HG02943 (cell line): ENCODE measurements around the gene CDKN2B-AS1.

ENCODE experiments used
- ATAC-seq: cut with Tn5 transposase; IDR thresholded peaks from one replicate; pipeline ENCODE4 v1.9.1; 2021; ENCODE audit warnings: mild to moderate bottlenecking, low read depth, moderate library complexity; ENCODE audit not compliant: unreplicated experiment

CDKN2B-AS1 gene

DNA sequence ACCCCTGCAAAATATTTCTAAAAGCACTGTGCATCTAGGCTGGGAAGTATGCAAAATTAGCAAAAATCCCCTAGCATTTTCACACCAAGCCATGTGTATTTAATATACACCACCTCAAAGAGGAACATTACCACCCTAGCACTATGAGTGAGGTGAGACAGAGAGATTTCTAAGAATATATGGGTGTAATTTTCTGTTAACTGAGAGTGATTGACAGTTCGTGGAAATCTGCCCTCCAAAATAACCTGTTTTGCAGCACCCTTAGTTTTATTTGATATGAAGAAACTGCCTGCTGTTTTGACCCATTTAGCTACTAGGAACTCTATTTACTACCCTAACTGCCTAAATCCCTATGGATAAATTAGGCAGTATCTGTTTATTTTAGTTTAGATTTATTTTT is 78.8 kb downstream of the CDKN2B-AS1 start:
- ATAC-seq: no peak

DNA sequence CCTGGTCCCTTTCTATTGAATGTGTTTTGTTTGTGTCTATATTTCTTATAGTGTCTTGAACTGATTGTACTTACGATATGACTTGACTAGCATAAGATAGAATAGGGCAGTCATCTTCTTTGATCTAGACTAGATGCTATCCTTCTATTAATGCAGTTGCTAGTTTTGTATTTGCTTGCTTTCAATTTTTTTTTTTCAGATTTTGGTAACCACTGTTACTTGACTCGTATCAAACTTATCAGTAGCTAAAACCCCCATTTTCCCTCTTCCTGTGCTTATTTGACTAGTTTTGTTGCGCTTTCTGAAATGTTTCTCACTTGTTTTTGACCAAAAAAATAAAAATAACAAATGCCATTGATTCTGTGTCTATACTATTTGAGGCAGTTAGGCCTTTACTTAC is 83.5 kb downstream of the CDKN2B-AS1 start:
- no peak for ATAC-seq

DNA sequence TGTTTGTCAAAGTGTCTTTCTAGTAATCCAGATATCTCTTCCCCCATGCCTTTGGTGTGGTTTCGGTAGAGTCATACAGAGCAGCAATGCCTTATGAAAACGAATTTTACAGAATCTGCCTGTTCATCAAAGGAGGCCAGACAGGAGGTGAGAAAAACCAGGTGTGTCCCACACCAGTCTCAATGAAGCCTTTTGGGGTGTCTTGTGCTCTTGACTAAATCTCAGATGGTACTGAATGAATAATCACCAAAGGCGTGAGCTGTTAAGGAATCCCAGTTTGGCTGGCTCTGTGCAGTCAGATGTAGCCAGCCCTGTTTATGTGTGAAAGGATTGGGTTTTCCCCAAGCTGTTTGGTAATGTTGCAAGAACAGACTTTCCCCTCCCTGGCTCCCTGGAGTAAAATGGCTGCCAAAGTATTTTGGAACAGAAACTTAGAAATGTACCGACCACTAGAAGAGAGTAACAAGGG is 85.3 kb downstream of the CDKN2B-AS1 start:
- ATAC-seq: no peak

DNA sequence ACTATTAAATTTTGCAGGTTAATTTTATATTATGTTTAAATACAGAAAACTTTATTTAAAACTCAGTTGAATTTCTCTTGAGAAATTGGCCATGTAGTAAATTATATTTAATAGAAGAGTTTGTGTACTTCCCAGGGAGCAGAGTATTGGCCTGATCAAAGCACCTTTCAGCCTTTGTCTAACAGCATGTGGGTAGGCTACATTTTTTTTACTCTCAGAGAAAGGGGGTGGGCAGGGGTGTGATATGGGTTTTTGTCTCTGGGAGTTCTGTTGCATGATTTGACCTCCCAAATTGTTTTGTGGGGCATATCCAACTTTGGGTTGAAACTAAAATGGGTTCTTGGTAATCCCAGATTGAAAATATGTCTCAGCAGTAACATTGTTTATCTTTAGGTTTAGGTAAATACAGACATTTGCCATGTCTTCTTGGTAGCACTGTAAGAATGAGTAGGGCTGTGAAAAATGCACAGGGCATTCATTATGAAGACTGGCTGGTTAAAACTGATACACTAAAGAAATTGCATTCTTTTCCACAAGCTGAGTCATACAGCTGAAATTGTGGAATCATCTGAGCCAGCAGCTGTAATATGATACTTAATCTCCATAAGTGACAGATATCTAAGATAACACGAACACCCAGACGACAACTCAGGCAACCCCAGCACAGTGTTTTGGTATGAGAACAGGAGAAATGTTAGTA is 89.9 kb downstream of the CDKN2B-AS1 start:
- no peak for ATAC-seq

DNA sequence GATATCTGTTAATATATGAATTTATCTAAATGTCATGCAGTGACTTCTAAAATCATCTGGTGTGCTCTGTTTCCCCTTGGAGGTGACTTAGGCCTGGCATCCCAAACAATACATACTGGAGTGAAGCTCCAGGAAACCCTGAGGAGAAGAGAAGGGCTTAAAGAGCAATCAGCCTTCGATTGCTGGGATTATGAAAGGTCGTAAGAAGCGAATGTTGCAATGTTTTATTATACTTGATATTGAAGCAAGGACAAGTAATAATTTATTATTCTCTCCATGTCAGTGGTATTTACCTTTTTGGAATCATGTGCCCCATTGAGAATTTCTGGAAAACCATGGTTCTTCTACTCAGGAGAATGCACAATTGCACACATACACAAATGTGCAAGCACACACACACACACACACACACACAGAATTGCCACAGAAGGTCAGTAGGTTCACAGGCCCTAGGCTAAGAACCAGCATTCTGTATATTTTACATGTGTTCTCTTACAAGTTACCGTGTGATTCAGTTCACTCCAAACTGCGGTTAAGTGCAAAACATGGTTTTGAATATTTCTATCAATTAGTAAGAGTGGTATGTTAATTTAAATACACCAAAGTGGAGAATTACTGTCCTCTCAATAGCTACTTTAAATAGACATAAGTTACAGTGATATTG is 93.6 kb downstream of the CDKN2B-AS1 start:
- no peak for ATAC-seq

DNA sequence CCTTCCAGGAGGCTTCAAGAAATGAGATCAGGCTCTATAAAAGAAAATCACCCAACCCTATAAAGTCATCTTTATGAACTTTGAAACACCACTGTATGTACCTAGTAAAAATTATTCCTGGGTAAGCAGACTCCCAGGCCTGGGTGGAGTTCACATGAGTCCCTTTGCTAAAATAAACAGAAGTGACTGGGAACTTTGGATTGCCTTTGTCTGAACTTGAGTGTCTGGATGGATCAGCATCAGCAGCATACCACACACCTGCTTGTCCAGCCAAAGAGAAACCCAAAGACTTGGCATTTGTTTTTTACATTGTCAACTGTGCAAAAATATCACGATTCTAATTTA is 94.1 kb downstream of the CDKN2B-AS1 start:
- ATAC-seq: no peak

DNA sequence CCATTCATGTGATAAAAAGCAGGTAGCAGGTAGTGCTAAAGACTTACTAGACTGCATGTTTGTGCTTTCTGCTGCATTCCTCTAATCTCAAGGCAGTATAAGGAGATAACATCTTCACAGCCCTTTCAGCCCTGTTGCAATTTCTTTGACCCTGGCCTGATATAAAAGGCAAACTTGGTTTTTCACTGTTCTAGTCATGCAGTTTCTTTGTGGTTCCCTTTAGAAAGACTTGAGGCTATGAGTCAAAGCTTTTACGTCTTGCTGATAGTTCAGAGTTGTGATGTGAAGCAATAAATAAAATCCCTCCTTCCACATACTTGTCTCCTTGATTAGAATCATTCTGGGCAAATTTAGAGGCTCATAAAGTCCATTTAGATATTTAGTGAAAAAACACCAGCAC is 103.1 kb downstream of the CDKN2B-AS1 start:
- ATAC-seq: no peak

DNA sequence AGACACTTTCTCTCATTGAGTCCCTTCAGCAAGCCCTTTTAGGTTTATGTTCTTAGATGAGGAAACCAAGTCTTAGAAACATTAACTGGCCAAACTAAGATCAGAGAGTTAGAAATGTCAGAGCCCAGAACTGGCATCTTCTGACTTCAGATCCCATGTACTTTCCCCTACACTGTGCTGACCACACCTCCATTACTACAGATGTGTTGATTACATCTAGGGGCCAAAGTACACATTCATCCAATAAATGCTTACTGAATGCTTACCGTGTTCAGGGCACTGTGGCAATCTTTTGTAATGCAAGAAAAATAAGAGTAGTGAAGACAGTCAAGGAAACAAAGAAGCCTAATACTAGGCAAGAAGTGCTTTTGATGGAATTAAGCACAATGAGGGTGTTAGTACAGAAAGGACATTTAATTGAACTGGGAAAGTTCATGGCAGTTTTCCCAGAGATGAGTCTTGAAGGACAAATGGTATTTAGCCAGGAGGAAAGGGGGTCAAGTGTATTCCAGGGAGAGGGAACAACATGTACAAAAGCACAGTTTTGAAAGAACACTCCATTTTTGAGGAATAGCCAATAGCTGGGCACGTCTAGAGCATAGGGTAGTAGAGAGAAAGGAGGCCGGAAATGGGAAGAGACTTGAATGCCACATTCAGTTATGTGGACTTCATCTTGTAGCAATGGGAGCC is 104.2 kb downstream of the CDKN2B-AS1 start:
- ATAC-seq: no peak

DNA sequence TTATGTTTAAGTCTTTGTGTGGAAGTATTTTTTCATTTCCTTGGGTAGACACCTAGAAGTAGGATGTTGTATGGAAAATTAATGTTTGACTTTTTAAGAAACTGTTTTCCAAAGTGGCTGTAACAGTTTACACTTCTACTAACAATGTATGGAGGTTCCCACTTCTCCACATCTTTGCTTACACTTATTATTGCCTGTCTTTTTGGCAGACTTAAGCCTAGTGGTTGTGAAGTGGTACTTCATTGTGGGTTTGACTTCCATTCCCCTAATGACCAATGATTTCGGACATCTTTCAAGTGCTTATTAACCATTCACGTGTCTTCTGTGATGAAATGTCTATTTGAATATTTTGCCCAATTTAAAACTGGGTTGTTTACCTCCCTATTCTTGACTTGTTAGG is 106.0 kb downstream of the CDKN2B-AS1 start:
- ATAC-seq: no peak

DNA sequence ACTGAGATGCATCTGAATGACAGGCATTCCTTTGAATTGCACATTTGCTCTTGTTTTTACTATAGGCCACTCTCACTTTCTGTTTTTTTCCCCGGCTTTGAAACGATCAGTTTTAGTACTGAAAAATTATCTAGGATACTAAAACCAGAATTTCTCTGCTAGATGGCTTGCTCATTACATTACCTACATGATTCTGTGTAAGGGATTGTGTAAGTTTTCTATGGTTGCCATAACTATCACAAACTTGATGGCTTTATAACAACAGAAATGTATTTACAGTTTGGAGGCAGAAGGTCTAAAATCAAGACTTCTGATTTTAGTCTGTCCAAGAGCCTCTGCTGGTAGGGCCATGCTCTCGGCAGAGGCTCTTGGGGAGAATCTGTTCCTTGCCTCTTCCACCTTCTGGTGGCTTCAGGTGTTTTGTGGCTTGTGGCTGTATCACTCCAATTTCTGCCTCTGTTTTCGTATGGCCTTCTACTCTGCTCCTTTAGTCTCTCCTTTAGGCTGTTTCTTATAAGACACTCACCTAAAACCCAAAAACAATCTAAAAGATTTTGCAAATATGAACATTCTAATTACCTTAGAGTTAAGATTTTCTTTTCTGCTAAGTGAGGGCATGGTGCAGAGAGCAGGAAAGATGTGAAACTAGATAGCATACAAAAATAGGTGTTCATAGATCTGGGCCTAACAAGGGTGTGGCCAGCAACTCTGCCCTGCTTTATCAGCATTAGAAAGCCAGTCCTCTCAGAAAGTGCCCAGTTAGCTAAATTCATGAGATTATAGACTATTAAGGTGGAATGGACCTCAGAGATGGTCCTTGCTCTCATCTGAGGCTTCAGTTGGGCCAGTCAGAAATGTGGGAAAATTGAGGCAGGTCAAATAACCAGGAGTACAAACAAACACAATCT is 107.8 kb downstream of the CDKN2B-AS1 start:
- ATAC-seq: no peak

DNA sequence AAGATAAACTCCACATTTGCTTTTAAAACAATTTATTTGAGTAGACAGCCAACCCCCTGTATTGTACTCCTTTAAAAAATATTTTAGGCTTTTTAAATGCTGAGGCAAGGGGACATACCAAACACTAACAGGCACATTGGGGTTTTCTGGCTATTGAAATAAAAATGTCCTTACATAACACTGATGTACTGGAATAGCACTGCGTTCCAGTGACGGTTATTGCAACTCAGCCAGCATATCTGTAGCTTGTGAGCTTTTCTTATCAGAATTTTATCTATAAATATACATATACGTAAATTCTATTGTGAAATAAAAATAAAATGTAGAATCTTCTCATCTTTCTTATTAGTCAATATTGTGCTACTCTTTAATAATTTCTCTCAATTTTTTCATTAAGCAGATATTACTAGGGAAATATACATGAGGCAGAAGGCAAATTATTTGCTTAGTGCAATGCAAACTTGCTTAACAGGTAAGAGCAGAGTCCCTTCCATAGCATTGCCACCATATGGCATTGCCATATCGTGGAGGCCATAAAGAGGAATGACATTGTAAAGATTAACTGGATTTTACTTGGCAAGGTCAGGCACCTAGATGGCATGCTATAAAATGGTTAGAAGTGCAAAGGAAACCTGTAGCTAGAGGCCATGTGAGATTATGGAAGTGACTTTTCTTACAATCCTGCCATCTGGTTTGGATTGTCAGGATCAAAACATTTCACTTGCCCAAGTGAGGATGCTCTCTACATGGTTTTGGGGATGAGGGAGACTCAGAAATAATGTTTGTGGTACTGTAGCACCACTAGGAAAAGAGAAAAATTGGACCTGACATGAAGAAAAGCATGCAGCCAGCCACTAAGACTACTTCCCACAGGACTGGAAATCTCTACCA is 109.3 kb downstream of the CDKN2B-AS1 start:
- ATAC-seq: no peak

DNA sequence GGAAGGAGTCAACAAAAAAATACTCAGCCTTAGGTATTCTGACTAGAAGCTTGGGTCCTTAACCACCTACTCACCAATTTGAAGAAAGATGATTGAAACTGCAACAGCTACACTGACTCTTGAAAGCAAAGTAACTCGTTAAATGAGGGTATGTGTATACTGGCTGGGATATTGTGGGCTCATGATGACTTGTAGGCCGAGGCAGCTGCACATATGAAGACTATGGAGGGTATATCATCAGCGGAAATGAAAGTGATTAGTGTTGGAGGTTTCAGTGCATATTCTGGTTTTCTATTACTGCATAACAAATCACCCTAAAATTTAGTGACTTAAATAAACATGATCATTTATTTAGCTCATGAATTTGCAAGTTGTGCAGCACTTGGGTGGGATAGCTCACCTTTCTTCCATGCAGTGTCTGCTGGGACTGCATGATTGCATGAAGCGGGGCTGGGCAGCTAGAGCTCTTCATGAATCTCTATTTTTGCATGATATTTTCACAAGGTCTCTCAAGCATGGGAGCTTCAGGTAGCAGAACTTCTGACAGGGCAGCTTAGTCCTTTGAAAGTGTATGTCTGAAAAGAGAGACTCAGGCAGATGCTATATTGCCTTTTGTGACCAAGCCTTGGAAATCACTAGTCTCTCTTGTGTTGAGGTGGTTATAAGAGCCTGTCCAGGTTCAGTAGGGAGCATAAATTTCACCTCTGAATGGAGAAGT is 110.6 kb downstream of the CDKN2B-AS1 start:
- ATAC-seq: peak; percentile 95

DNA sequence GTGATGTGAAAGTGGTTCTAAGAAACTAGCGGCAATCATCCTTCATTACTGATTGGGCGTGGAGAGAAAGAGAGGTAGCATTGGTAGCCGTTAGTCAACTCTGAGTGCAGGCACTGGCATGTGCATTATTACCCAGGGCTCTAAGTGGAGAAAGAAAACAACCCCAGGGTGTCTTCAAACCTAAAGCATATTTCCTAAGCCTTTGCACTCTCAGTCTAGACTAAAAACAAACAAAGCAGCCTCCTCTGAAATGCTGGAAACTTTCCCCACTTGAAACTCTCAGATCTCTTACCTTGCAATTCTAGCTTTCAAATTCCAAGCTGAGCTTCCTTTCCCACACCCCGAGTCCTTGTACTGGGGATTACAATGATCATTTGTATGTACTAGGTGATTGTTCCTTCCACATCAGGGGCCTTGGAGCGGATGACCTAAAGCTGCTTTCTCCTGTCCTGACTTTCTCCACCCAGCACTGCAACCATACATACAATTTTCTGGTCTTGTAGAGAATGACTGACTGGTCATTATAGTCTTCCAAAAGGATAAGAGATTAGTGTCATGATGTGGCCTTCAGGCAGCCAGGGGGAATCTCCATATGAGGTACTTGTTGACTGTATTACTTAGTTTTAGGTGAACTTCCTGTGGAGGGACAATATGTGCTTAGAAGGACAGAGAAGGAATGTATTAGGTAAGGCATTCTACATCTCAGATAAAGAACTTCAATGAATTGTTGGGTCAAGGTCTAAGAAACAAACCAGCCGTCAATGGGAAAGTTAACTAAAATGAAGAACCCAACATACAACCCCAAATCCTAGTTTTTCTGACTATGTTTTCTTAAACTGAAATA is 112.8 kb downstream of the CDKN2B-AS1 start:
- ATAC-seq: no peak

DNA sequence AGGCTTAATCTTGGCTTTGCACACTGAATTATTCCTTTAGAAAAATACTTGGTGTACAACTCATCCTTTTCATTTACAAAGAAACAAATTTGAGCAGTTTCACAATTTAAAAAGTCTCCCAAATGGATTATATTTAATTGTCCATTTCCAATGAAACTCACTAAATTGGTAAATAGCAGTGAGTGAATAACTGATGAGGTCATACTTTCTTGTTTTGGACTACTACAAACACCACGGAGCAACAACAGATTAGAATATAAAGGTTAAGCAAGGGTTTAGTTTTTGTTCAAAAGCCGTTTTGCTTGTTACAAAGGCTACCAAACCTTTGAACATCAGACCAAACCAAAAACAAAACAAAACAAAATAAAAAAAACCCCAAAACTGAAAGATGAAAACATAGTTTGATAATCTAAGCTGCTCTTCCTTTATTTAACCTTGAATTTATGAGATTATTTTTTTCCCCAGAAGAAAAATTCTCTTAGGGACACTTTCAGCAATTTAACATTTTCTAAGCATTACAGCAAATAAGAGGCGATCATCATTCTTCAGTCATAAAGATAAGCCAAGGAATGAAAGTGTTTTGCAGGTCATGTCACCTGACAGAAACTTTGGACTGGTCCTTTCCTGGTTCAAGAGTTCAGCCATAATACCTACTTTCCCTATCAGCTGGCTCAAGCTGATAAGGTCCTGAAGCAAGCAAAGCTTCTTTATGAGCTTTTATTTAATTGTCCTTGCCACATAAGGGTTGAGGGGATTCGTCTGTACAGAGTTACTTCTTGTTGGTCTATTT is 114.2 kb downstream of the CDKN2B-AS1 start:
- no peak for ATAC-seq

DNA sequence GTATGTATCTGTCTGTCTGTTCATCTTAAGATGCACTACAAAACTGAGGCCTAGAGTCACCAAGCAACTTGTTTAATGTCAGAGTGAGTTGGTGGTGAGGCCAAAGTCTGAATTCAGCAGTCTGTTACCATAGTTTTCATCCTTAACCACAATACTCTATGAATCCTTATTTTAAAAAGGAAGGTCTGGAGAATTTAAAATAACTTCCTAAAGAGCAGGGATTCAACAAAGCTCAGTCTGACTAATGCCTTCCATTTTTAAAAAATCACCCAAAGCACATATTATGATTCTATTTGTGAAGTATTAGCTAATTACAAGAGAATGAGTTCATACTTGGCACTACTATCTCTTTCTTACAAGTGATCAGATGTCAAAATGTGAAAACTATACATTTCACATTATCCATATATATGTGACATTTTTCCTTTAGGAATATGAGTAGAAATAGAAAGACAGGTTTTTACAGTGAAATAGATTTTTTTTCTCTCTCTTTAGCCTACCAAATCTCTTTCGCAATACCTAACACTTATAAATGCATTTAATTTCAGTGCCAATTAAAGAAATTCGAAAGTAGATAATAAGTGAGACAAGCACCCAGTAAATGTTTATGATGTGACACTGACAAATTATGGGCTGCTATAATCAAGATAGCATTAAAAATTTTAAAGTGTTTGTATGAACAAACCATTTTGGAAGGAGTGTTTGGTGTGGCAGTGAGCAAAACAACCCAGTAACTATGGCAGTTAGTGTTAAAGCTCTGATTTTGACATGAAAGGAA is 116.8 kb downstream of the CDKN2B-AS1 start:
- no peak for ATAC-seq

DNA sequence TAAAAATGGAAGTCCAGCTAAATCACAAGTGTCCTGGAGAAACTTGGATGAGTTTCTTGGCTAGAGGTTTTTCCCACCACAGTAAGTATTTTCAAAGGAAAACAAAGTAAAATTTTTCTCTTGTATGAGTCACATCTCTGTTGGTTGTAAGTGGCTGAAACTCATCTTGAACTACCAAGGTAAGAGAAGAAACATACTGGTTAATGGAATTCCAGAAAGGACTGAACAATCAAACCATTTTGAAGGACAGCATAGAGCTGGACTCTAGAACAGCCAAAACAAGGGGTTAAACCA is 117.3 kb downstream of the CDKN2B-AS1 start:
- no peak for ATAC-seq
